Activated CD4-positive, alpha-beta T cell treated with anti-CD3 and anti-CD28 coated beads, Interleukin-2, amount 10 ng/mL, durations not matched to agents 7 days and 5 days (primary cell): ENCODE measurements around the gene ABHD11. TPM values are rescaled to one million over a fixed set of nuclear protein-coding genes. Genes with fewer than 3 reads are reported as not detected.
"Not testable (repeated sequence)": the region's sequence is repeated elsewhere in the genome, so short reads cannot be mapped to it uniquely, and the experiment has no call there.

Experiments
- CTCF ChIA-PET: fragments of 350-600 bp; sonication (Branson Sonifier 250); formaldehyde crosslinking; loops from one replicate; lab custom pipeline; 2021; ENCODE audit warnings: antibody characterized with exemption; lab: Charles Lee
- POLR2A ChIA-PET: fragments of 350-600 bp; sonication (Branson Sonifier 250); formaldehyde crosslinking; loops from one replicate; lab custom pipeline; 2021; ENCODE audit warnings: antibody characterized with exemption; lab: Charles Lee
- DNase-seq: peaks from one replicate; pipeline ENCODE4 v3.0.0-alpha.2; 2020
- H3K27ac Mint-ChIP-seq: one replicate; pipeline ENCODE4 v1.8.0; 2021; ENCODE audit warnings: mild to moderate bottlenecking, moderate library complexity, mixed read lengths
- H3K27me3 Mint-ChIP-seq: one replicate; pipeline ENCODE4 v1.8.0; 2021; ENCODE audit warnings: mixed read lengths
- H3K36me3 Mint-ChIP-seq: one replicate; pipeline ENCODE4 v1.8.0; 2021; ENCODE audit warnings: low read depth, mixed read lengths
- H3K4me1 Mint-ChIP-seq: one replicate; pipeline ENCODE4 v1.8.0; 2021; ENCODE audit warnings: mixed read lengths
- H3K4me3 Mint-ChIP-seq: one replicate; pipeline ENCODE4 v1.8.0; 2021; ENCODE audit warnings: mild to moderate bottlenecking, moderate library complexity, mixed read lengths
- H3K9me3 Mint-ChIP-seq: one replicate; pipeline ENCODE4 v1.8.0; 2021; ENCODE audit warnings: mixed read lengths
- total RNA-seq, 2 experiments: library from RNA; stranded (reverse); gene quantifications; one replicate each; pipeline ENCODE4 v1.2.3, GENCODE V29; 2021

Gene ABHD11
- total RNA-seq, 2 experiments from 2014 or later: 13.3 to 15.6 TPM

DNA sequence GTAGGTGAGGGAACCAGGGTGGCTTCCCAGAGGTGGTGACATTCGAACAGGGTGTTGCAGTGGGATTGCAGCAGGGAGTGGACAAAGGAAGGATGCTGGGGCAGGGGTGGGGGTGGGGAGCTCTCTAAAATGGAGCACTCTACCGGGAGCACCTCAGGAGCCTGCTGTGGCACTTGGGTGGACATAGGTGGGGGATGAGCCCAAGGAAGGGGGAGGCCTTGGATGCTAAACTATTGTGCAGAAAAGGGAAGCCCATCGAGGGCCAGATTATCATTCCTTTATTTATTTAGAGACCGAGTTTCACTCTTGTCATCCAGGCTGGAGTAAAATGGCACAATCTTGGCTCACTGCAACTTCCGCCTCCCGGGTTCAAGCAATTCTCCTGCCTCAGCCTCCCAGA, 15.8 kb downstream of the ABHD11 start:
- ChIA-PET CTCF (no interaction called here), POLR2A (no interaction called here)
- no peak overlapping the region for H3K27ac Mint-ChIP-seq
- H3K4me3 Mint-ChIP-seq: no peak overlapping the region
- no peaks in the 10 kb centered on the region for H3K9me3 Mint-ChIP-seq
- H3K36me3 Mint-ChIP-seq: no peaks in the 10 kb centered on the region
- DNase-seq: no peak
- peaks cover 13% of the 10 kb centered on the region for H3K4me1 Mint-ChIP-seq
- peaks cover 19% of the 10 kb centered on the region for H3K27me3 Mint-ChIP-seq

DNA sequence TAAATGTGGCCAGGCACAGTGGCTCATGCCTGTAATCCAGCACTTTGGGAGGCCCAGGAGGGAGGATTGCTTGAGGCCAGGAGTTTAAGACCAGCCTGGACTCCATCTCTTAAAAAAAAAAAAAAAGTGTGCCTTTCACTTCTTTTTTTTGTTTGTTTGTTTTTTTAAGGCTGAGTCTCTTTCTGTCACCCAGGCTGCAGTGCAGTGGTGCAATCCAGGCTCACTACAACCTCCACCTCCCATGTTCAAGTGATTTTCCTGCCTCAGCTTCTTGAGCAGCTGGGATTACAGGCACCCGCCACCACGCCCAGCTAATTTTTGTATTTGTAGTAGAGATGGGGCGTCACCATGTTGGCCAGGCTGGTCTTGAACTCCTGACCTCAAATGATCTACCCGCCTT, 16.4 kb downstream of the ABHD11 start:
- POLR2A ChIA-PET, H3K4me3 Mint-ChIP-seq, CTCF ChIA-PET, H3K36me3 Mint-ChIP-seq, H3K27ac Mint-ChIP-seq, H3K9me3 Mint-ChIP-seq, DNase-seq: not testable (repeated sequence)
- H3K4me1 Mint-ChIP-seq: peaks cover 19% of the 10 kb centered on the region
- H3K27me3 Mint-ChIP-seq: peaks cover 19% of the 10 kb centered on the region

DNA sequence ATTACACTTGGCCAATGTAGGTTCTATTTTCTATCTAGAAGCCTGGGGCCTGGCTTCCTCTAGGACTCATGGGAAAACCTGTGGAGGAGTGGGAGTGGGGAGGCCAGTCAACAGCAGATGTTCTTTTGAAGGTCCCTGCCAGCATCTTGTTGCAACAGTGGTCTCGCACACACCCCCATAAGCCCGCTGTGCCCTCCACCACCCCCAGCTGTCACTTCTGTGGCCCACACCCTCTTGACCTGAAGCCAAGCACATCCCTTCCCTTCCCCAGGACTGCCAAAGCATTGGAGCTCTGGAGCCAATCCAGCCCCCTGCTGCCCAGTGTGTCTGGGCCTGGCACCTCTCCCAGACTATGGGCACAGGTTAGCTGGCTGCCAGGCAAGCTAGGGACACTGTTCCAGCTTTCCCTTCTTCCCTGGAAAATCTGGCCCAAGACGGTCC, 17.2 kb downstream of the ABHD11 start:
- H3K4me3 Mint-ChIP-seq: no peak overlapping the region
- peaks cover 19% of the 10 kb centered on the region for H3K27me3 Mint-ChIP-seq
- H3K36me3 Mint-ChIP-seq: no peaks in the 10 kb centered on the region
- H3K27ac Mint-ChIP-seq: no peak overlapping the region
- POLR2A ChIA-PET: no interaction called here
- DNase-seq: no peak
- CTCF ChIA-PET: interaction anchor here (0.9 to 1.0 kb wide), 2 partner anchors 34 to 114 kb away, joined by 3 to 4 read pairs; no protein-coding TSS in a partner anchor
- peaks cover 24% of the 10 kb centered on the region for H3K4me1 Mint-ChIP-seq
- no peaks in the 10 kb centered on the region for H3K9me3 Mint-ChIP-seq

DNA sequence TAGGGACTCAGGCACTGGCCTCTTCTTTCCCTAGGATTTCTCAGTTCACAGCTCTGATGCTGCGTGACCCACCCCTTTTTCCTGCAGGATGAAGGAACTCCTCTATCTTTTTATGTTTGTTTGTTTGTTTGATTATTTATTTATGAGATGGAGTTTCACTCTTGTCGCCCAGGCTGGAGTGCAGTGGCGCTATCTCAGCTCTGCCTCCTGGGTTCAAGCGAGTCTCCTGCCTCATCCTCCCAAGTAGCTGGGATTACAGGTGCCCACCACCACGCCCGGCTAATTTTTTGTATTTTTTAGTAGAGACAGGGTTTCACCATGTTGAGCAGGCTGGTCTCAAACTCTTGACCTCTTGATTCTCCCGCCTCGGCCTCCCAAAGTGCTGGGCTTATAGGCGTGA, 18.2 kb downstream of the ABHD11 start:
- DNase-seq, POLR2A ChIA-PET, H3K9me3 Mint-ChIP-seq, H3K36me3 Mint-ChIP-seq: not testable (repeated sequence)
- H3K4me3 Mint-ChIP-seq: peak overlapping the region; percentile 65
- peaks cover 19% of the 10 kb centered on the region for H3K27me3 Mint-ChIP-seq
- H3K27ac Mint-ChIP-seq: peak overlapping the region; percentile 65
- CTCF ChIA-PET: interaction anchor here (1.4 to 1.9 kb wide), 3 partner anchors 14 to 113 kb away, joined by 4 to 8 read pairs (median 4); no protein-coding TSS in a partner anchor
- peaks cover 32% of the 10 kb centered on the region for H3K4me1 Mint-ChIP-seq

DNA sequence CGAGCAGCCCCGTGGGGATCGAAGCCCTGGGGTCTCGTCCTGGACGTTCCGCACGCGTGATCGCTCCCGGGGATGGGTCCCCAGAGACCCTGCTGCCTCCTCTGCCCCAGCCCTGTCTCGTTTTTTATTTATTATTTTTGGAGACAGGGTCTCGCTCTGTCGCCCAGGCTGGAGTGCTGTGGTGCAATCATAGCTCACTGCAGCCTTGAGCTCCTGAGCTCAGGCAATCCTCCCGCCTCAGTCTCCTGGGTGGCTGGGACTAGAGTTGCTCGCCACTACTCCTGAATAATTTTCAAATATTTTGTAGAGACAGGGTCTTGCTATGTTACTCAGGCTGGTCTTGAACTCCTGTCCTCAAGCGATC, 18.8 kb downstream of the ABHD11 start:
- Mint-ChIP-seq H3K27ac (peak overlapping the region; percentile 65), H3K36me3 (no peaks in the 10 kb centered on the region), H3K27me3 (peaks cover 19% of the 10 kb centered on the region), H3K4me1 (peaks cover 32% of the 10 kb centered on the region), H3K4me3 (peak overlapping the region; percentile 65), H3K9me3 (no peaks in the 10 kb centered on the region)
- no peak for DNase-seq
- POLR2A ChIA-PET: no interaction called here
- CTCF ChIA-PET: interaction anchor here (1.1 to 1.9 kb wide), 4 partner anchors 14 to 113 kb away, joined by 3 to 8 read pairs (median 4); no protein-coding TSS in a partner anchor

DNA sequence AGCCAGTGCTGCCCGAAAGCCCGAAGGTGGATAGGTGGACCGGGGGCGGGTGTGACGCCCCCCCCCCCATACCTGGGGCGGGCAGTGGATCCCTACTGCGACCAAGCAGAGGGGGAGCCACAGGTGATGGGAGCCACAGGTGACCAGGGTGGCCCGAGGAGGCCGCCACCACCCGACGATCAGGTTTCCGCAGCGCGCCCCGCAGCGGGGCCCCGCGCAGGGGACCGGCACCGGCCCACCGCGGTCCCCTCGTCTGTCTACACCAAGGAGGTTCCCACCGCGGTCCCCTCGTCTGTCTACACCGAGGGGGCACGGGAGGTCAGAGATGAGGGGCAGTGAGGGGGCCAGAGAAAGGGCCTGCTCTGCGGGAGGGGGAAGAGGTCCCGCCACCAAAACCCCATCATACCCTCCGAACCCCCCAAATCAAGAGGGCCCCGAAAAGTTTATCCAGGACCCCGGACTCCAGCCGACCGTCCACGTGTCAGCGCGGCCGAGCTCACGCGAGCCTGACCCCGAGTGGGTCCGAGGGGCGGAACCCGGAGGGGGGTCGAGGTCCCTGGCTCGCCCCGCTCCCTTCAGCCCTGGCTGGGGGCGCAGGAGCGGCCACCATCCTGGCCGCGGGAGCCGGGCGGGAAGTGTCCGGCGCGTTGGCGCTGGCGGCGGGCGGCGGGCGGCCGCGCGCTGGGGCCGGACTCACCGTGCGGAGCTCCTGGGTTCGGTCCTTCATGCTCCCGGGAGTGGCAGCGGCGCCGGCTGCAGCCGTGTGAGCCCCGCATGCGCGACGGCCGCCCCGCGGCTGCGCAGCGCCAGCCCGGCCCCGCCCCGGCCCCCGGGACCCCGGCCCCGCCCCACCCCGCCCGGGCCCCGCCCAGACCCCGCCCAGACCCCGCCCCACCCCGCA, 19.4 kb downstream of the ABHD11 start, which contains the start of gene STX1A:
TSS of gene STX1A (minus strand) at position 765 of the 901 bp plus-strand sequence. CDS start at position 727, 38 bp downstream.
- DNase-seq: peak; percentile 67
- CTCF ChIA-PET: interaction anchor here (1.1 to 1.9 kb wide), 4 partner anchors 14 to 112 kb away, joined by 3 to 8 read pairs (median 4); no protein-coding TSS in a partner anchor
- peak within 1 kb of the TSS; percentile 74 for H3K4me3 Mint-ChIP-seq
- H3K9me3 Mint-ChIP-seq: no peaks in the 10 kb centered on the region
- H3K36me3 Mint-ChIP-seq: no peaks in the 10 kb centered on the region
- H3K27me3 Mint-ChIP-seq: peaks cover 19% of the 10 kb centered on the region
- H3K27ac Mint-ChIP-seq: peak within 1 kb of the TSS; percentile 85
- POLR2A ChIA-PET: no interaction called here
- peaks cover 32% of the 10 kb centered on the region for H3K4me1 Mint-ChIP-seq

DNA sequence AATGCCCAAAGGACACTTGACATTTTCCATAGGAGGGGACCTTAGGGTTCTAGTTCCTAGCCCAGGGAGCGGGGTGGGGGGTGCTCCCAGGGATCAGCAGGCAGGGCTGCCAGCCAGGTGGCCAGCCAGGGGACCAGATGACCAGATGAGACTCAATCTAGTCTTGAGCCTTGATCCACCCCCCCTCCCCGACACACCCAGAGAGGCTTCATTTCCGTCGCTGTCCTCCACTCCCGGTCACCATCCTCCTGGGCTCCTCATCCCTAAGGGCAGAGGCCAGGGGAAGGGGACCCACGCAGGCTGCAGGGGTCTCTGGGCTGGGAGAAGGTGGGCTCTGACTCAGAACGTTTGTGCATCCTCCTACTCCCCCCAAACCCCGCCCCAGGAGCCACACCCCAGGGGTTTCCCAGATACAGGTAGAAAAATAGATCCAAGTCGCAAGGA, 20.1 kb downstream of the ABHD11 start:
- Mint-ChIP-seq H3K4me3 (peak overlapping the region; percentile 74), H3K27me3 (peaks cover 21% of the 10 kb centered on the region), H3K4me1 (peaks cover 32% of the 10 kb centered on the region), H3K27ac (peak overlapping the region; percentile 85), H3K9me3 (no peaks in the 10 kb centered on the region), H3K36me3 (no peaks in the 10 kb centered on the region)
- ChIA-PET CTCF (interaction anchor here (1.0 to 2.0 kb wide), 2 partner anchors 12 to 16 kb away, joined by 5 to 10 read pairs; no protein-coding TSS in a partner anchor), POLR2A (interaction anchor here (0.6 kb wide), 1 partner anchor 18 kb away, joined by 3 read pairs; no protein-coding TSS in a partner anchor)
- no peak for DNase-seq

DNA sequence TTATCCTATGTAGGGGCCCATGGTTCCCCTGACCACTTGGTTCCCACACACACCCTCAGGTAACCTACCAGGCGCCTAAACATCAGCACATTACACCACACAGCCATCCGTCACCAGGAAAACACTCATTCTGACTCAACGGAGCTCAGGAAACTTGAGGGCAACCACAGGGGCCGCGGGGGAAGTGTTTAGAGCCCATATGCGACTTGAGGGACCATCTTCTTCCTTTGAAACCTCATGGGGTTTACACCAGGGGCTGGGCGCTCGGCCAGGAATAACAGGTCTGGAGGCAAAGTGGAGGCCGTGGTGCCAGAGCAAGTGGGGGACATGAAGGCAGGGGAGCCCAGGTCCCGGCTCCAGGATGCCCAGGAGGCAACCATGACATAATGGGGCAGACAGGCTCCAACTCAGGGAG, 20.6 kb downstream of the ABHD11 start:
- no peaks in the 10 kb centered on the region for H3K9me3 Mint-ChIP-seq

DNA sequence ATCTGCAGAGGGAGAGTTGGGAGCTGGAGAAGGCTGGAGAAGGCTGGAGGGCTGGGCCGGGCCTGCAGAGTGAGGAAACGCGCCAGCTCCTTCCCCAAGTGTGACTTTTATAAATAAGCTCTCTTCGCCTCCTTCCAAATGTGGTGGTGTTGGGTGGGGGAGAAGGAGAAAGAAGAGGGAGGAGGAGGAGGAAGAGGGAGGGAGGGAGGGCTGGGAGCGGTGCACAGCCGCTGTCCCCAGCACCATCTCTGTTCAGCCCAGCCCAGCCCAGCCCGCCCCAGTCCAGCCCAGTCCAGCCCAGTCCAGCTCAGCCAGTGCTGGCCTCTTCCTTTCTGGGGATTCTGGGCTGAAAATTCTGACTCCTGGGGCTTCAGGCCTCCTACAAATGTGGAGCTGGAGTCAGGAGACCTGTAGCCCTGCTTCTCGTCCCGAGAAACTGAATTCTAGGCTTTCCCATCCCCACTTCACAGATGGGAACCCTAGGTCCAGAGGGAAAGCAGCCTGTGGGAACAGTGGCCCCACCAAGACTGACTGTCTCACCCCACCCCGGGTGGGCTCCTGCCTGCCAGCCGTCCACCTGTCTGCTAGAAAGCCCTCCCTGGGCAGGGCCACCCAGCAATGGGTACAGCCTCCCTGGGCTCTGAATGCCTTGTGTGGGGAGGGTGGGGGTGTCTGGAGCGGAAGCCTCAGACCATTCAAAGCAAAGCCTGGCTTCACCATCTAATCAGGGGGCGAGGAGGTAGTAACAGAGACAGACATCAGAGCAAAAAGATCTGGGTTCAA, 21.4 kb downstream of the ABHD11 start:
- Mint-ChIP-seq H3K27ac (no peak overlapping the region), H3K4me3 (peak overlapping the region; percentile 74), H3K27me3 (peaks cover 21% of the 10 kb centered on the region), H3K4me1 (peaks cover 35% of the 10 kb centered on the region), H3K36me3 (no peaks in the 10 kb centered on the region), H3K9me3 (no peaks in the 10 kb centered on the region)
- no peak for DNase-seq
- POLR2A ChIA-PET: no interaction called here
- CTCF ChIA-PET: interaction anchor here (0.7 to 7.8 kb wide), 6 partner anchors 9 to 110 kb away, joined by 3 to 30 read pairs (median 6); partner anchors contain the start of gene VPS37D

More for the DNA sequence above, 20.6 kb downstream of the ABHD11 start:
- peak; percentile 75 for DNase-seq
- ChIA-PET POLR2A (interaction anchor here (0.6 kb wide), 1 partner anchor 17 kb away, joined by 3 read pairs; no protein-coding TSS in a partner anchor), CTCF (interaction anchor here (0.7 to 2.0 kb wide), 4 partner anchors 11 to 111 kb away, joined by 3 to 10 read pairs (median 6); partner anchors contain the start of gene VPS37D)
- Mint-ChIP-seq H3K4me1 (peaks cover 33% of the 10 kb centered on the region), H3K4me3 (peak overlapping the region; percentile 74), H3K27me3 (peaks cover 25% of the 10 kb centered on the region), H3K36me3 (no peaks in the 10 kb centered on the region), H3K27ac (peak overlapping the region; percentile 85)

DNA sequence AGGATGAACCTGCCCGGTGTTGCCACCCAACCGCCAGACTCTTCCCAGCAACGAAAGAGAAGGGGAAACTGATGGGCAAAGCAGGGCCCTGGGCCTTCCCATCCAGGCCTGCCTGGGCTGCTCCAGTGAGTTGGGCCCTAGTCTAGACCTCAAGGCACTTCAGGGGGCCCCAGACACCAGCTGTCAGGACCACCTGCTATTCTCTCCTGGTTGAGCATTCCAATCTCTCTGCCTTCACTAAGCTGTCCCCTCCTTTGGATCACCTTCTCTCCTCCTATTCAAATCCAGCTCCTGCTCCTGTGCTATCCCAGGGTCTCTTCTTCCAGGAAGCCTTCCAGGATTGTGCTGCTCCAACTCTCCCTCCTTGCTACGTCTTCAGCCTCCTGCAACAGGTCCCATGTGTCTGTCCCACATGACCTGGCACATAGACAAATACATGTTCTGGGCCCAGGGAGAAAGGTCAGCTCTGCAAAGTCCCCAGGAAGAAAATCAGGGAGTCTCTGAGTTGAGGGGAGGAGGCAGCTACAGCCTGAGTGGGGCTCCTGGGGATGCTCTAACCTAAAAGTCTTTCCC, 22.2 kb downstream of the ABHD11 start:
- DNase-seq: no peak
- no peaks in the 10 kb centered on the region for H3K9me3 Mint-ChIP-seq
- ChIA-PET CTCF (interaction anchor here (1.1 to 7.8 kb wide), 6 partner anchors 9 to 109 kb away, joined by 3 to 30 read pairs (median 6); no protein-coding TSS in a partner anchor), POLR2A (no interaction called here)
- peaks cover 19% of the 10 kb centered on the region for H3K27me3 Mint-ChIP-seq
- no peaks in the 10 kb centered on the region for H3K36me3 Mint-ChIP-seq
- H3K4me3 Mint-ChIP-seq: no peak overlapping the region
- H3K4me1 Mint-ChIP-seq: peaks cover 35% of the 10 kb centered on the region
- H3K27ac Mint-ChIP-seq: no peak overlapping the region

DNA sequence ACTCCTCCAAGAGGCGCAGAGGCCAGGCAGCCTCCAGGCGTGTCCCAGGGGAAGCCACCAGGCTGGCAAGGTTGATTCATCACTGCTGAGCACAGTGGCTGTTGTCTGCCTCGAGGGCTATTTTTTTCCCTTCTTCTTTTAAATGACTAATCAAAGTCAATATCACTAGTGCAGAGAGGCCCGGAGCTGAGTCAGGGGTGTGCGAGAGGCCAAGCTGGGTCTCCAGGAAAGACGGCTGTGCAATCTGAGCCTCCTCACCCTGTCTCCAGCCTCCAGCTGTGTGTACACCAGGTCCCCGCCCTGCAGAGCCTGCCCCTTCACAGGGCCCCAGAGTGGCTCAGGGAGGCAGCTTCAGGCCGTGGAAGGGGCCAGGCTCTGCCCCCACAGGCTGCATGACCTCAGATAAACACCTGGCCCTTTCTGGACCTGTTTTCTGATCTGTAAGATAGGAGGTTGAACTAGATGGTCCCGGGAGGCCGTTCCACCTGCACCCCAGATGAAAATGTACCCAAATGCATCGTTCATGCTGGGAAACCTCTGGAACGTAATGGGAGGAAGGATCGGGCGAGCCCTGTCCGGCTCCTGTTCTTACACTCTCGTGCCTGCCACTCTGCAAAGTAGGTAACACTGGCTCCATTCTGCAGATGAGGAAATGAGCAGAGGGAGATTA, 22.8 kb downstream of the ABHD11 start:
- no peak overlapping the region for H3K4me3 Mint-ChIP-seq
- CTCF ChIA-PET: interaction anchor here (1.1 to 7.8 kb wide), 5 partner anchors 9 to 109 kb away, joined by 4 to 30 read pairs (median 6); no protein-coding TSS in a partner anchor
- DNase-seq: peak; percentile 8

More for the DNA sequence above, 22.8 kb downstream of the ABHD11 start:
- no peaks in the 10 kb centered on the region for H3K36me3 Mint-ChIP-seq
- H3K9me3 Mint-ChIP-seq: no peaks in the 10 kb centered on the region
- peaks cover 35% of the 10 kb centered on the region for H3K4me1 Mint-ChIP-seq
- POLR2A ChIA-PET: interaction anchor here (0.6 kb wide), 1 partner anchor 13 kb away, joined by 3 read pairs; no protein-coding TSS in a partner anchor
- no peak overlapping the region for H3K27ac Mint-ChIP-seq
- H3K27me3 Mint-ChIP-seq: peaks cover 14% of the 10 kb centered on the region
